Natural killer cell treated with Interleukin-12 subunit alpha and Interleukin-12 subunit beta and Interleukin-15 and Interleukin-18, amount 100 ng/mL, for 72 hours (primary cell): ENCODE results near the gene PDZRN4. TPM values are rescaled to one million over a fixed set of nuclear protein-coding genes. Genes with fewer than 3 reads are reported as not detected.
"Not testable (repeated sequence)": the region's sequence is repeated elsewhere in the genome, so short reads cannot be mapped to it uniquely, and the experiment has no call there.

Source experiments
- ATAC-seq, 2 donors: fragments of 150-1000 bp; cut with Tn5 transposase in 1 of 2; sonication (Bioruptor Pico), chemical (Tn5 transposase) in 1 of 2; 2 replicates each; pipeline ENCODE4 v1.10.0; 2021
- DNase-seq: peaks from one replicate; pipeline ENCODE4 v3.0.0; 2022; ENCODE audit warnings: low spot score
- H3K27ac Mint-ChIP-seq, 2 donors: 1 replicate in 1 of 2; 2 replicates in 1 of 2; pipeline ENCODE4 v1.8.0; 2022; ENCODE audit warnings: mixed read lengths in 2 of 2, mild to moderate bottlenecking in 1 of 2, moderate library complexity in 1 of 2
- H3K27me3 Mint-ChIP-seq, 2 donors: 1 replicate in 1 of 2; 2 replicates in 1 of 2; pipeline ENCODE4 v1.8.0; 2022; ENCODE audit warnings: mixed read lengths in 2 of 2
- H3K36me3 Mint-ChIP-seq: one replicate; pipeline ENCODE4 v1.8.0; 2022; ENCODE audit warnings: mixed read lengths
- H3K4me1 Mint-ChIP-seq, 2 donors: 1 replicate in 1 of 2; 2 replicates in 1 of 2; pipeline ENCODE4 v1.8.0; 2022; ENCODE audit warnings: low read depth in 2 of 2, mixed read lengths in 2 of 2, mild to moderate bottlenecking in 1 of 2
- H3K4me3 Mint-ChIP-seq: one replicate; pipeline ENCODE4 v1.8.0; 2022; ENCODE audit warnings: mixed read lengths
- H3K9me3 Mint-ChIP-seq: 2 replicates; pipeline ENCODE4 v1.8.0; 2022; ENCODE audit warnings: mixed read lengths
- total RNA-seq, 2 donors: library from RNA; stranded (reverse); gene quantifications; one replicate each; pipeline ENCODE4 v1.2.3, GENCODE V29; 2022

Gene PDZRN4
- total RNA-seq, 2 donors from 2014 or later = not detected

GRCh38 chr12:41589878-41590277 is 401.8 kb downstream of the PDZRN4 start:
- H3K27ac Mint-ChIP-seq = no peak overlapping the region
- no peaks in the 10 kb centered on the region for H3K36me3 Mint-ChIP-seq
- H3K4me1 Mint-ChIP-seq = no peaks in the 10 kb centered on the region
- no peak for DNase-seq
- H3K9me3 Mint-ChIP-seq = peaks cover 4% of the 10 kb centered on the region
- no peak overlapping the region for H3K4me3 Mint-ChIP-seq
- no peak for ATAC-seq
- no peaks in the 10 kb centered on the region for H3K27me3 Mint-ChIP-seq

GRCh38 chr12:41596190-41596589 is 408.1 kb downstream of the PDZRN4 start:
- DNase-seq (no peak), ATAC-seq (no peak)
- no peak overlapping the region for H3K4me3 Mint-ChIP-seq
- no peaks in the 10 kb centered on the region for H3K27me3 Mint-ChIP-seq
- no peak overlapping the region for H3K27ac Mint-ChIP-seq
- no peaks in the 10 kb centered on the region for H3K36me3 Mint-ChIP-seq
- no peaks in the 10 kb centered on the region for H3K9me3 Mint-ChIP-seq
- H3K4me1 Mint-ChIP-seq = no peaks in the 10 kb centered on the region

- no peaks in the 10 kb centered on the region for H3K4me1 Mint-ChIP-seq
- H3K27me3 Mint-ChIP-seq = no peaks in the 10 kb centered on the region
- H3K4me3 Mint-ChIP-seq = no peak overlapping the region
- ATAC-seq = no peak
- DNase-seq = no peak
- no peaks in the 10 kb centered on the region for H3K36me3 Mint-ChIP-seq
- no peaks in the 10 kb centered on the region for H3K9me3 Mint-ChIP-seq
- H3K27ac Mint-ChIP-seq = no peak overlapping the region
These were observed 416.7 kb downstream of the PDZRN4 start for GRCh38 chr12:41604830-41605229.

GRCh38 chr12:41605545-41606305 is 417.6 kb downstream of the PDZRN4 start:
- ATAC-seq (no peak), DNase-seq (no peak)
- Mint-ChIP-seq H3K9me3 (peaks cover under 1% of the 10 kb centered on the region), H3K4me3 (no peak overlapping the region), H3K4me1 (no peaks in the 10 kb centered on the region), H3K27me3 (no peaks in the 10 kb centered on the region), H3K27ac (no peak overlapping the region), H3K36me3 (no peaks in the 10 kb centered on the region)

GRCh38 chr12:41606468-41607445 is 418.6 kb downstream of the PDZRN4 start:
- no peak for ATAC-seq
- Mint-ChIP-seq H3K27ac (no peak overlapping the region), H3K27me3 (no peaks in the 10 kb centered on the region)

GRCh38 chr12:41612892-41613557 is 424.9 kb downstream of the PDZRN4 start:
- no peak overlapping the region for H3K27ac Mint-ChIP-seq
- H3K27me3 Mint-ChIP-seq = no peaks in the 10 kb centered on the region
- no peaks in the 10 kb centered on the region for H3K36me3 Mint-ChIP-seq
- peaks cover 15% of the 10 kb centered on the region for H3K9me3 Mint-ChIP-seq
- DNase-seq (no peak), ATAC-seq (no peak)
- H3K4me1 Mint-ChIP-seq = no peaks in the 10 kb centered on the region
- no peak overlapping the region for H3K4me3 Mint-ChIP-seq

More at GRCh38 chr12:41606468-41607445, 418.6 kb downstream of the PDZRN4 start:
- H3K9me3 Mint-ChIP-seq = peaks cover 6% of the 10 kb centered on the region
- no peaks in the 10 kb centered on the region for H3K4me1 Mint-ChIP-seq
- DNase-seq = no peak
- H3K4me3 Mint-ChIP-seq = no peak overlapping the region
- no peaks in the 10 kb centered on the region for H3K36me3 Mint-ChIP-seq

- peaks cover 21% of the 10 kb centered on the region for H3K9me3 Mint-ChIP-seq
These were observed 427.1 kb downstream of the PDZRN4 start for GRCh38 chr12:41615174-41615573.

GRCh38 chr12:41619705-41620104 is 431.6 kb downstream of the PDZRN4 start:
- H3K27ac Mint-ChIP-seq = no peak overlapping the region
- no peaks in the 10 kb centered on the region for H3K4me1 Mint-ChIP-seq
- no peaks in the 10 kb centered on the region for H3K27me3 Mint-ChIP-seq

More at GRCh38 chr12:41615174-41615573, 427.1 kb downstream of the PDZRN4 start:
- H3K4me1 Mint-ChIP-seq, H3K36me3 Mint-ChIP-seq, H3K27me3 Mint-ChIP-seq, H3K27ac Mint-ChIP-seq, DNase-seq, H3K4me3 Mint-ChIP-seq, ATAC-seq: not testable (repeated sequence)

GRCh38 chr12:41621291-41621690 is 433.2 kb downstream of the PDZRN4 start:
- no peak for DNase-seq
- no peak overlapping the region for H3K4me3 Mint-ChIP-seq
- H3K36me3 Mint-ChIP-seq = no peaks in the 10 kb centered on the region
- ATAC-seq = no peak
- H3K27ac Mint-ChIP-seq = no peak overlapping the region
- no peaks in the 10 kb centered on the region for H3K4me1 Mint-ChIP-seq
- H3K27me3 Mint-ChIP-seq = no peaks in the 10 kb centered on the region
- H3K9me3 Mint-ChIP-seq = peaks cover 14% of the 10 kb centered on the region

More at GRCh38 chr12:41619705-41620104, 431.6 kb downstream of the PDZRN4 start:
- Mint-ChIP-seq H3K9me3 (peaks cover 11% of the 10 kb centered on the region), H3K4me3 (no peak overlapping the region), H3K36me3 (no peaks in the 10 kb centered on the region)
- ATAC-seq = no peak
- no peak for DNase-seq
